Hippocampal formation (tissue), 2 donors: ENCODE measurements around the gene RFX2.

Experiments
- DNase-seq, 2 donors: peaks; one replicate each; lab custom pipeline; 2025; lab: John Stamatoyannopoulos, UW

RFX2 gene

DNA sequence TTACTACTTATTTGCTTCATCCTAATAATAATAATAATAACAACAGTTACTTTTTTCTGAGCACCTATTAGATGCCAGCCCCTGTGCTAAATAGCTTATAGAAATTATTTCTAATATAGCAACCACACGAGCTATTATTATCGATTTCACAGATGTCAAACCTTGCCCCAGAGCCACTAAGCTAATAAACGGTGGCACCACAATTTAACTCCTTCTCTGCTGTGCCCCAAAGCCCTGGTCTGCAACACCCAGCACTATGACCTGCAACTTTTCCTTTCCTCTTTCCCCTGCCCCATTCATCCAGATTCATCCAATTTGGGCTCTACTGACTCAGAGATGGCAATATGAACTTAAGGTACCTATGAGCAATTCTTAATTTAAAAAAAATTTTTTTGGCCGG, 6.4 kb downstream of the RFX2 start:
- DNase-seq: no peak

DNA sequence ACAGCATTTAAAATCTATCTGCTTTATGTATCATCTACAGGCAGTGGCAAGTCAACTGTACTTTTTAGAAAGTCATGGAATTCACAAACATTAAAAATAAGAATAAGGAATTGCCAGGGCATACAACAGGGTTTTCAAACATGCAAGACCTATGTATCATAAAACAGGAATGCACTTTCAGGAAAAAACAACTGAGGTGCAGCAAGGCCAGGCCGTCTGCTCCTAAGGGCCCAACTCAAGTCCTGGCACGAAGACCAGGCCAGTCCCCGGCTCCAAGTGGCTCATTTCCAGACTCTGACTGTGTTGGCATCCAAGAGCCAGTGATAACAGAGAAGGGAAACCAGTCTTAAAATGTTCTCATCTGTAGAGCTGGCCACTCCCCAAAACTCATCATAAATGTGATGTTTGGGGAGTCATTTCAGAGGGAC, 7.1 kb downstream of the RFX2 start:
- no peak for DNase-seq

- no peak for DNase-seq
These were observed 8.3 kb downstream of the RFX2 start for GRCh38 chr19:6101991-6102390.

DNA sequence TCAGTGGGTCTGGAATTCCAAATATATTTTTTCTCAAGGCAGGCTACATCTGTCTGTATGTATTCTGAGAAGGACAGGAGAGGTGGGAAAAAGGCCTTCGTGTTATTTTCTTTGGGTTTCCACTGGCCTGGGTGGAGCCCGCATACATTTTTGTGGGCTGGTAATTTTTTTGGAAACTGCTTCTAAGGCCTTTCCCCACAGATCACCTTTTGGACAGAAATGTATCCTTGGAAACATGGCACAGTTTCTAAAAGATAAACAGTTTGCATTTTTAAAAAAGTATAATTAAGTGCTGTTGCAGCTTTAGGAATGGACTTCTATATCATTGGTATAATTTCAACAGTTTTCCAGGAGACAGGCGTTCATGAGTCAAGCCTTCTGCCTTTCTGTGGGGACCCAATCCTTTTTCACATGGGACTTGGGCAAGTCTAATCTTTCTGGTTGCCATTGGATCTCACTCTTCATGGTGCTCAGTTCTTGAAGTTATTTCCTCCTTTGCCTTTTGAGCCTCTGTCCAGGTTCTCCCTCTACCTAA, 8.9 kb downstream of the RFX2 start:
- DNase-seq: no peak

- DNase-seq: no peak
These were observed 9.9 kb downstream of the RFX2 start for GRCh38 chr19:6100284-6100915.

DNA sequence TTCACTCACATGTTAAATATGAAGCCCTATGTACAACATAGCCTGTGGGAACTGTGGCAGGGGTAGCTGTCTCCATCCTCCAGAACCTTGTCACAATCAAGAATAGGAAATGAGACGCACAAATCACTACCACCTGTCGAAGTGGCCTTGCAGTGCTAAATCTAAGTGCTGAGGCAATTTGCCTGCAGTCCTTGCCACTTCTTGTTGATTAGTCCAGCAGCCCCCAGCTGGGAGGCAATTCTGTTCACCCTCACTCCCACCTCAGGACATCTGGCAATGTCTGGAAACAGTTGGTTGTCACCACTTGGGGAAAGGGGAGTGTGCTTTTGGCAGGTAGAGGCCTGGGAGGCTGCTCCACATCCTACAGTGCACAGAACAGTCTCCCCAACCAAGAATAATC, 10.7 kb downstream of the RFX2 start:
- no peak for DNase-seq

- no peak for DNase-seq
These were observed 11.3 kb downstream of the RFX2 start for GRCh38 chr19:6099033-6099432.

GRCh38 chr19:6098574-6098973, 11.7 kb downstream of the RFX2 start:
- no peak for DNase-seq

GRCh38 chr19:6097911-6098310, 12.4 kb downstream of the RFX2 start:
- no peak for DNase-seq

DNA sequence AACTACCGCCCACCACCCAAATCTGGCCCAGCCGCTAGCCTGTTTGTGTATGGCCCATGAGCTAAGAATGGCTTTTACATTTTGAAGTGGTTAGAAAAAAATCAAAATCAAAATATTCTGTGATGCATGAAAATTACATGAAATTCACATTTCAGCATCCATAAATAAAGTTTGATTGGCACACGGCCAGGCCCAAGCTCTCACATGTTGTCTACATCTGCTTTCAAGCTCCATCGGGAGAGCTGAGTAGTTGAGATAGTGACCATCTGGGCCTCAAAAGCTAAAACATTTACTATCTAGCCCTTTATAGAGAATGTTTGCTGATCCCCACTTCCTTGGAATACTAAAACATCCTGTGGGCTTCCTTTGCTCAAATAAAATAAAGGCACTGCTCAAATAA, 14.5 kb downstream of the RFX2 start:
- no peak for DNase-seq

- DNase-seq: no peak
These were observed 17.7 kb downstream of the RFX2 start for GRCh38 chr19:6092329-6093286.

DNA sequence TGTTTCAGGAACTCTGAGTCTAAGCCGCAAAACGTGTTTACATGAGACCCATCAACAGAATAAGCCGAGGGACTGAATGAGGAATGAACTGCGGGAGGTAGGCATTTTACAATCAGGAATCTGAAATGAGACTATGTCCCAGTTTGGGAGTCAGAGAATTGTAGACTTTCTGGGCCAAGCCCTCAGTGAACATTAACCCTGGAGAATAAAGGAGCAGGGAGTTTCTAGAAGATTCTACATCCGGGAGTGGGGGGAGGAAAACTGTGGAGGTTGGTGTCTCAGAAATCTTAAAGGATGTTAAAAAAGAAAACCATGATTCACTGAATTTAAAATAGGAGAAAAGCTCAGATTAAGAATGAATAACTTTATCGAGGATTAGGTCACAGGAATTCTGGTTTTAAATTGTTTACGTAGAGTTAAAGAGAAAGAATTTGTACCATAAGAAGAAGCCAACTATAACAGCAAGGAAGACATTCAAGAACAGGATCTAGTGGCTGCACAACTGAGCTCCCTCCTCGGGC, 18.5 kb downstream of the RFX2 start:
- DNase-seq: no peak

- no peak for DNase-seq
These were observed 19.7 kb downstream of the RFX2 start for GRCh38 chr19:6090634-6091033.

DNA sequence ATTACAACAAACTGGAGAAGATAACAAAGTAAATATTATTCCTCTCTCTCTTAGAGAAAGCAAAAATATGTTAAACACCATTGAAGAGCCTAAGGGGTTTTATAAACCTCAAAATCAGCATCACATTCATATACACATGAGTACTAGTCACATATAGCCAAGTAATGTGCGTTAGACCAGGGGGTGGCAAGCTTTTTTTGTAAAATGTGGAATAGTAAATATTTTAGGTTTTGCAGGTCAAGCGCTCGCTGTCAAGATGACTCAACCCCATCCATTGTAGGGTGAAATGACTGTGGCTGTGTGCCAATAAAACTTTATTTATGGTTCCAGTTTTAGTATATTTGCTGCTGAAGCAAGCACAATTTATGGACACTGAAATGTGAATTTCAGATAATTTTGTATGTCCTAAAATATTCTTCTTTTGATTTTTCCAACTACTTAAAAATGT, 21.7 kb downstream of the RFX2 start:
- DNase-seq: no peak

DNA sequence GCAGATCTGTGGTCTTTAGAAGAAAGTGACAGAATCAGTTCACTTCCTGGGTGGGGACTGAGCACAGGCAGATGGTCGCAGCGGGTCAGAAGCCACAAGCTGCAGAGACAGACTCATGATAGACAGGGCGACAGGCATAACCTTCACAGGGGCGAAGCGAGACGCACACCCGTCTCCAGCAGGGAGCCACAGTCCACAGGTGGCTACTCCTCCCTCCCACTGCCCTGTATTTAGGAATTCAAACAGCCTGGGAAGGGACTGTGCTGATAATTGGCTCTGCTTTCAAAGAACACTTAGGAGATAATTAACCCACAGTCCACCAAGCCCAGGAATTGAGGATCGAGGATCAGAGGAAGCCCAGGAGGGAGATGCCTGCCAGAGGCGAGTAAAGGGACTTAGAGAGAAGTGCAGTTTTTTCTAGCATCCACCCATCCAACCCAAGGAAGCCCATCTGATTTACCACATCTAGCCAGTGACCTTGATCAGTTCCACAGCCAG, 23.2 kb downstream of the RFX2 start:
- no peak for DNase-seq

GRCh38 chr19:6086068-6086788, 24.1 kb downstream of the RFX2 start:
- DNase-seq: no peak

DNA sequence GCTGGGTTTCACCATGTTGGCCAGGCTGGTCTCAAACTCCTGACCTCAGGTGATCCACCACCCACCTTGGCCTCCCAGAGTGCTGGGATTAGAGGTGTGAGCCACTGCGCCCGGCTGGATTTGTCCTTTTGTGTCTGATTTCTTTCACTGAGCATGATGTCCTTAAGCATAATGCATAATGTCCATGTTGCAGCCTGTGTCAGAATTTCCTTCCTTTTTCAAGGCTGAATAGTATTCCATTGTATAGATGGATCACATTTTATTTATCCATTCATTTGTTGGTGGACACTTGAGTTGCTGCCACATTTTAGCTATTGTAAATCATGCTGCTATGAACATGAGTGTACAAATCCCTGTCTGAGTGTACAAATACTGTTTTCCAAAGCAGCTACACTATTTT, 25.5 kb downstream of the RFX2 start:
- no peak for DNase-seq

DNA sequence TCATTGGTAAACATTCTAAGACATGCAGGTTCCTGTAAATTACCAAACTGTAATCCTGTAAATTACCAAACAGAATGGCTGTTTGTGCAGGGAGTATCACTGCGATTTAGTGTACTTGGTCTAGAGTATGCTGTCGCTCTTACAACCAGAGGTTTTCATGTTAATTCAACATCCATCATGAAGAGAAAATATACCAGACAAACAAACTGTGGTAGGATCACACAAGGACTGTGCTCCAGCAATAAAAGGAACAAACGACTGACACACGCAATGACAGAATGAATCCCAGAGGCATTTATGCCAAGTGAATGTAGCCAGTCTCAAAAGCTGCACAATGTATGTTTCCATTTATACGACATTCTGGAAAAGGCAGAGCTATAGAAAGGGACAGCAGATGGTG, 31.2 kb downstream of the RFX2 start:
- DNase-seq: no peak

DNA sequence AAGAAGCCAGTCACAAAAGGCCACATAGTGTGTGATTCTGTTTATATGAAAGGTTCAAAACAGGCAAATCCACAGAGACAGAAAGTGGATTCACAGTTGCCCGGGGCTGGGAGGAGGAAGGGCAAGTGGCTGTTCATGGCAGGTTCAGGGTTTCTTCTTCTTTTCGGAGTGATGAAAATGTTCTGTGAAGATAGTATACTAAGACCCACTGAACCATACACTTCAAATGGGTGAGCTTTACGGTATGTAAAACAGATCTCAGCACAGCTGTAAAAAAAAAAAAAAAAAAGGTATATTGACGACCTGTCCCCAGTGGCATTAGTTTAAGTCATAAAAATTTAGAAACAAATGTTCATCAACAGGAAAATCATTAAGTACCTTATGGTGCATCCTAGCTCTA, 32.2 kb downstream of the RFX2 start:
- no peak for DNase-seq

DNA sequence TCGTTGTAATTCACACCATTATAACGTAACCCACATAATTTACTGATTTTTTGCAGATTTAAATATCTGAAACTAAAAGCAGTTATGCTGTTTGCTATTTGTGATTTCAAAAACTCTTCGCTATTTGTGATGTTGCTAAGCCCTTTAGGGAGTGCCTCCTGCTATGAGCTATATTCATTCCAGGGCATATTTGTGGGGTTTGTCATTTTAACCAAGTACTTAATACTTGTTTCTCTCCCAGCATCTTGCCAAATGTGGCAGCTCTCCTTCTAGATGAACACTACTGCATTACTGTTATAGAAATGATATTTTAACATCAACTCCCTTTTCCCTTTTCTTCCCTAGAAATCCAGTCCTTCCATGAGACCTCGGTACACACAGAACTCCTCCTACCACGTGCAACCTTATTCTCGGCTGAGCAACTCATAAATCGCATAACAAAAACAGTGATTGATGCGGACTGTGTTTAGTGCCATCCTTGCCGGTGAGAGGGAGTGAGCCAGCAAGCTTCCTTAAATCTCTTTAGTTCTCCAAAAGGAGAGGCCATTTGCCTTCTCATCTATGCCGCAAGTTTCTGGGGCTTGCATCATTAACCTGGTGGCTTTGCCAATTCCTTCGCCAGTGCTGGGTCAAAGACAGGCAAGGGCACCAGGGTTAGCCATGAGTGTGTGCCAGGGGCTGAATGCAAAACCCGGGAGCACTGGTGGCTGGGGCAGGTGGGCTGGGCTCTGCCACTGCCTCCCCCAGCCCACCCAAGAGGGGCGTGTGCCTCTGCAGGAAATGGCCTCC, 33.4 kb downstream of the RFX2 start:
- no peak for DNase-seq

DNA sequence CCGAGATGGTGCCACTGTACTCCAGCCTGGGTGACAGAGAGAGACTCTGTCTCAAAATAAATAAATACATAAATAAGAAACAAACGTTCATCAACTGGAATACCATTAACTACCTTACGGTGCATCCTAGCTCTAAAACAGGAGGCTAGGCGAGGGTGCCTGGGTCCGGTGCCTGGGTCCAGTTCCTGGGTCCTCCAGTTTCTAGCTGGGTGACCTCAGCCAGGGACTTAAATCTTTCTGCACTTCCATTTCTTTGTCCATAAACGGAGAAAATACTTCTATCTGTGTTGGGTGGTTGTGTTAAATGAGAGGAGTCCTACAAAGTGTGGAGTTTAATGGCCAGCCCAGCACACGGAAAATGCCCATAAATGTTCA, 34.0 kb downstream of the RFX2 start:
- DNase-seq: no peak
